ENCODE results near the gene OGA. TPM values are rescaled to one million over a fixed set of nuclear protein-coding genes. Genes with fewer than 3 reads are reported as not detected.
A peak's percentile ranks its signal among the peaks of the same experiment; 100 is the strongest.

Gene OGA
- total and polyA plus RNA-seq, 9 of the 15 experiments (the other 6 are each of a cell fraction or from before 2014, with no cell fraction given): 13.5 to 73.5 (median 59.5) TPM

GRCh38 chr10:101818119-101818871 is at the start of gene OGA (continued):
- TF ChIP-seq SIN3A (IDR thresholded peaks at IDR 0.05; ENCODE audit: borderline replicate concordance in 2 of 2, control insufficient read depth in 1 of 2, low read depth in 2 of 2, low read length in 2 of 2) (peak in 1 of 2 experiments; percentile 56; a peak in 1 of 4 replicates), ZNF511 (CRISPR knock-in tag; IDR thresholded peaks at IDR 0.05) (no peak), SNRNP70 (optimal IDR thresholded peaks at IDR 0.05; ENCODE audit: low read depth, low read length) (no peak), ZBTB49 (CRISPR knock-in tag; IDR thresholded peaks at IDR 0.05; ENCODE audit: borderline replicate concordance) (no peak), PHF8 (IDR thresholded peaks at IDR 0.05; ENCODE audit: borderline replicate concordance, low read length) (peak; percentile 76; the same call in 1 of the 2 replicates), E2F1 (CRISPR knock-in tag; IDR thresholded peaks at IDR 0.05) (no peak), ZSCAN32 (CRISPR knock-in tag; IDR thresholded peaks at IDR 0.05) (no peak), CBFA2T2 (conservative IDR thresholded peaks at IDR 0.05) (no peak), HINFP (tag; conservative IDR thresholded peaks at IDR 0.05; ENCODE audit: low read depth) (no peak), RBBP5 (IDR thresholded peaks at IDR 0.05; ENCODE audit: borderline replicate concordance, insufficient read depth, low read length, poor library complexity, severe bottlenecking) (no peak), TARDBP (IDR thresholded peaks at IDR 0.05) (0 out of 2 replicates have a peak, but pooled peaks have one; percentile 80), ZNF830 (CRISPR knock-in tag; IDR thresholded peaks at IDR 0.05) (no peak), MXD1 (CRISPR knock-in tag; IDR thresholded peaks at IDR 0.05; ENCODE audit: borderline replicate concordance, poor library complexity, severe bottlenecking) (no peak), CTCFL (IDR thresholded peaks at IDR 0.05; ENCODE audit: borderline replicate concordance, insufficient read depth, low read depth, low read length, poor library complexity, severe bottlenecking) (no peak), TBL1XR1 (IDR thresholded peaks at IDR 0.05; ENCODE audit: low read length in 2 of 2) (0 out of 4 replicates have a peak, but pooled peaks of 1 of the 2 experiments have one; percentile 19), ZNF224 (CRISPR knock-in tag; IDR thresholded peaks at IDR 0.05) (no peak)

All from K562 (cell line).